ENCODE data around the gene MGST3.
"Not testable (repeated sequence)": the region's sequence is repeated elsewhere in the genome, so short reads cannot be mapped to it uniquely, and the experiment has no call there.

The MGST3 gene

DNA sequence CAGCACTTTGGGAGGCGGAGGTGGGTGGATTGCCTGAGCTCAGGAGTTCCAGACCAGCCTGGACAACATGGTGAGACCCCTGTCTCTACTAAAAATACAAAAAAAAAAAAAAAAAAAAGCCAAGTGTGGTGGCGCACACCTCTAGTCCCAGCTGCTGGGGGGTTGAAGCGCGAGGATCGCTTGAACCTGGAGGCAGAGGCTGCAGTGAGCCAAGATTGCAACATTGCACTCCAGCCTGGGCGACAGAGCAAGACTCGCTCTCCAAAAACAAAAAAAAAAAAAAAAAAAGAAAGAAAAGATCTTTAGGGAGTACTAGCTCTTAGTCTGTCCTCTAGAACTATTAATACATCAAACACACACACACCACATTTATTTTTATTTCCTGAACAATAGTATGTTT, 70.9 kb downstream of the MGST3 start:
- not testable (repeated sequence) for DNase-seq

DNA sequence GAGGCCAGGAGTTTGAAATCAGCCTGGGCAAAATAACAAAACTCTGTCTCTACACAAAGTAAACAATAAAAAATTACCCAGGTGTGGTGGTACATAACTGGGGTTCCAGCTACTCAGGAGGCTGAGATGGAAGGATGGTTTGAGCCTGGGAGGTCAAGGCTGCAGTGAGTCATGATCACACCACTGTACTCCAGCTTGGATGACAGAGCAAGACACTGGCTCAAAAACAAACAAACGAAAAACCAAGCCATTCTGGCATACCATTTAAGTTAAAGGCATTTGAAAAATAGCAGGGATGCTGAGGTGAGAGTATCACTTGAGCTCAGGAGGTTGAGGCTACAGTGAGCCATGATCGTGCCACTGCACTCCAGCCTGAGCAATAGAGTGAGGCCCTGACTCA, 72.6 kb downstream of the MGST3 start:
- DNase-seq = no peak
